HG03066 (cell line): Measurements from ENCODE around the gene PCSK7.
"Not testable (repeated sequence)": the region's sequence is repeated elsewhere in the genome, so short reads cannot be mapped to it uniquely, and the experiment has no call there.

Experiments used
- ATAC-seq: cut with Tn5 transposase; IDR thresholded peaks from one replicate; pipeline ENCODE4 v1.9.1; 2021; ENCODE audit warnings: low read depth; ENCODE audit not compliant: unreplicated experiment

PCSK7 gene

GRCh38 chr11:117231842-117232091, at the start of gene PCSK7:
TSS of gene PCSK7 (minus strand) at chr11:117232073. CDS start at chr11:117229844, 2,229 bp downstream.
- ATAC-seq: no peak

GRCh38 chr11:117281159-117281558, 49.3 kb upstream of the PCSK7 start:
- no peak for ATAC-seq

- ATAC-seq: no peak
Observed at GRCh38 chr11:117279711-117280376, 48.0 kb upstream of the PCSK7 start.

GRCh38 chr11:117278347-117278746, 46.5 kb upstream of the PCSK7 start:
- ATAC-seq: no peak

GRCh38 chr11:117273550-117274289, 41.8 kb upstream of the PCSK7 start:
- ATAC-seq: no peak

GRCh38 chr11:117272175-117272574, 40.3 kb upstream of the PCSK7 start:
- not testable (repeated sequence) for ATAC-seq

GRCh38 chr11:117271208-117271607, 39.3 kb upstream of the PCSK7 start:
- no peak for ATAC-seq

GRCh38 chr11:117269856-117270255, 38.0 kb upstream of the PCSK7 start:
- ATAC-seq: no peak

- ATAC-seq: no peak
Observed at GRCh38 chr11:117265745-117266144, 33.9 kb upstream of the PCSK7 start.

GRCh38 chr11:117264624-117265323, 32.9 kb upstream of the PCSK7 start:
- not testable (repeated sequence) for ATAC-seq

- ATAC-seq: no peak
Observed at GRCh38 chr11:117259417-117259816, 27.5 kb upstream of the PCSK7 start.

- no peak for ATAC-seq
Observed at GRCh38 chr11:117258576-117258975, 26.7 kb upstream of the PCSK7 start.

- no peak for ATAC-seq
Observed at GRCh38 chr11:117256573-117256972, 24.7 kb upstream of the PCSK7 start.

- no peak for ATAC-seq
Observed at GRCh38 chr11:117255966-117256365, 24.1 kb upstream of the PCSK7 start.

- ATAC-seq: no peak
Observed at GRCh38 chr11:117251506-117251905, 19.6 kb upstream of the PCSK7 start.

- no peak for ATAC-seq
Observed at GRCh38 chr11:117249571-117249970, 17.7 kb upstream of the PCSK7 start.

- no peak for ATAC-seq
Observed at GRCh38 chr11:117248341-117248740, 16.5 kb upstream of the PCSK7 start.

- no peak for ATAC-seq
Observed at GRCh38 chr11:117239295-117239694, 7.4 kb upstream of the PCSK7 start.

- no peak for ATAC-seq
Observed at GRCh38 chr11:117238221-117238620, 6.3 kb upstream of the PCSK7 start.

- ATAC-seq: no peak
Observed at GRCh38 chr11:117232911-117233409, 1.1 kb upstream of the PCSK7 start.

- peak; percentile 50 for ATAC-seq
Observed at GRCh38 chr11:117232092-117232878, 412 bp upstream of the PCSK7 start, which contains the start of gene RNF214. TSS of gene RNF214 (plus strand) at chr11:117232671. CDS start at chr11:117234273, 1,602 bp downstream.
